Vagina (tissue), 2 donors: Measurements from ENCODE around the gene ITPKB. TPM values are rescaled to one million over a fixed set of nuclear protein-coding genes. Genes with fewer than 3 reads are reported as not detected.
A peak's percentile ranks its signal among the peaks of the same experiment; 100 is the strongest.

Experiments used
- DNase-seq, 2 donors: peaks; one replicate each; pipeline ENCODE4 v3.0.0-alpha.2; 2017; ENCODE audit errors: extremely low spot score in 2 of 2
- H3K27ac ChIP-seq: fragments of 200-600 bp; sonication (generic); one replicate; pipeline ENCODE4 v1.5.1; 2019
- H3K27me3 ChIP-seq: fragments of 200-600 bp; sonication (generic); one replicate; pipeline ENCODE4 v1.5.1; 2019
- H3K36me3 ChIP-seq, 2 donors: fragments of 200-600 bp; sonication (generic); one replicate each; pipeline ENCODE4 v1.5.1; 2017 to 2019
- H3K4me1 ChIP-seq: fragments of 200-600 bp; sonication (generic); one replicate; pipeline ENCODE4 v1.5.1; 2019
- H3K4me3 ChIP-seq, 2 donors: fragments of 200-600 bp; sonication (generic); 1 replicate in 1 of 2; 2 replicates in 1 of 2; pipeline ENCODE4 v1.5.1; 2016 to 2019
- H3K9me3 ChIP-seq: fragments of 200-600 bp; sonication (generic); one replicate; pipeline ENCODE4 v1.5.1; 2019
- POLR2A ChIP-seq, 2 donors: fragments of 450-650 bp; IDR thresholded peaks; one replicate each; pipeline ENCODE4 v1.6.1; 2017; ENCODE audit warnings: antibody characterized with exemption in 2 of 2, mild to moderate bottlenecking in 2 of 2, moderate library complexity in 2 of 2
- POLR2AphosphoS5 ChIP-seq, 2 donors: sonication (generic); formaldehyde crosslinking; IDR thresholded peaks; one replicate each; pipeline ENCODE4 v1.9.0; 2017; ENCODE audit warnings: antibody characterized with exemption in 2 of 2, mild to moderate bottlenecking in 2 of 2, low read depth in 1 of 2; ENCODE audit not compliant: insufficient read depth in 1 of 2
- intact Hi-C: fragments of 100-400 bp; cut with DNase I; formaldehyde crosslinking; loops from one replicate; pipeline ENCODE4 v1.15.1; 2023
- total RNA-seq: library from RNA; depleted of rRNA; stranded (reverse); fragments of >200 nt; gene quantifications from one replicate; pipeline ENCODE4 v1.2.3, GENCODE V29; 2016
- TF ChIP-seq, protein P1 (sequence below), 3 experiments: fragments of 450-650 bp in 2 of 3; fragments of 200-600 bp in 1 of 3; sonication (generic) in 1 of 3; IDR thresholded peaks; one replicate each; pipeline ENCODE4 v1.5.1; 2017 to 2019; ENCODE audit warnings: antibody characterized with exemption in 3 of 3, mild to moderate bottlenecking in 2 of 3, moderate library complexity in 2 of 3

Gene ITPKB
- total RNA-seq, 1 donor from 2014 or later = 31.7 TPM

DNA sequence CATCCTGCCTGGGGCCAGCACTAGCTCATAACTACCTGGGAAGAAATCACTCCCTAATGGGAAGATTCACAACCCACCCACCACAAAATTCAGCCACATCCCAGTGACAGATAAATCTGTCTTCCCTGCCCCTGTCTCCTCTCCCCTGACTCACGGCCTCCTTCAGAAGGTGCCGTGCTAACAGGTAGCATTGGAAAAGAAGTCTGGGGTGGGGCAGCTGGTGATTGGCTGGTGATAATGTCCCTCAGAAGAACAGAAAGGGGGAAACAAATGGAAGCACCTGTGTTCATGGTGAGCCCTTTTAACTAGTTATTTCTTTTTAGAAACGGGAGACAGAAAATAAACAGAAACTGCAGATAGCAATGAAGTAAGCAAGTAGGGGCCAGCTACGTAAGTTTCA, 29.1 kb downstream of the ITPKB start:
- intact Hi-C loops = no loop called here
- Histone ChIP-seq H3K27ac (peak overlapping the region; percentile 83), H3K36me3 (no peaks in the 10 kb centered on the region), H3K4me3 (no peak overlapping the region), H3K4me1 (peaks cover 75% of the 10 kb centered on the region), H3K9me3 (no peaks in the 10 kb centered on the region), H3K27me3 (no peaks in the 10 kb centered on the region)
- DNase-seq = no peak
- TF ChIP-seq POLR2A (IDR thresholded peaks at IDR 0.05) (no peak), POLR2AphosphoS5 (IDR thresholded peaks at IDR 0.05; ENCODE audit: insufficient read depth in 1 of 2, low read depth in 1 of 2) (no peak)
- TF ChIP-seq, protein P1, sequence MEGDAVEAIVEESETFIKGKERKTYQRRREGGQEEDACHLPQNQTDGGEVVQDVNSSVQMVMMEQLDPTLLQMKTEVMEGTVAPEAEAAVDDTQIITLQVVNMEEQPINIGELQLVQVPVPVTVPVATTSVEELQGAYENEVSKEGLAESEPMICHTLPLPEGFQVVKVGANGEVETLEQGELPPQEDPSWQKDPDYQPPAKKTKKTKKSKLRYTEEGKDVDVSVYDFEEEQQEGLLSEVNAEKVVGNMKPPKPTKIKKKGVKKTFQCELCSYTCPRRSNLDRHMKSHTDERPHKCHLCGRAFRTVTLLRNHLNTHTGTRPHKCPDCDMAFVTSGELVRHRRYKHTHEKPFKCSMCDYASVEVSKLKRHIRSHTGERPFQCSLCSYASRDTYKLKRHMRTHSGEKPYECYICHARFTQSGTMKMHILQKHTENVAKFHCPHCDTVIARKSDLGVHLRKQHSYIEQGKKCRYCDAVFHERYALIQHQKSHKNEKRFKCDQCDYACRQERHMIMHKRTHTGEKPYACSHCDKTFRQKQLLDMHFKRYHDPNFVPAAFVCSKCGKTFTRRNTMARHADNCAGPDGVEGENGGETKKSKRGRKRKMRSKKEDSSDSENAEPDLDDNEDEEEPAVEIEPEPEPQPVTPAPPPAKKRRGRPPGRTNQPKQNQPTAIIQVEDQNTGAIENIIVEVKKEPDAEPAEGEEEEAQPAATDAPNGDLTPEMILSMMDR (IDR thresholded peaks at IDR 0.05) = no peak

DNA sequence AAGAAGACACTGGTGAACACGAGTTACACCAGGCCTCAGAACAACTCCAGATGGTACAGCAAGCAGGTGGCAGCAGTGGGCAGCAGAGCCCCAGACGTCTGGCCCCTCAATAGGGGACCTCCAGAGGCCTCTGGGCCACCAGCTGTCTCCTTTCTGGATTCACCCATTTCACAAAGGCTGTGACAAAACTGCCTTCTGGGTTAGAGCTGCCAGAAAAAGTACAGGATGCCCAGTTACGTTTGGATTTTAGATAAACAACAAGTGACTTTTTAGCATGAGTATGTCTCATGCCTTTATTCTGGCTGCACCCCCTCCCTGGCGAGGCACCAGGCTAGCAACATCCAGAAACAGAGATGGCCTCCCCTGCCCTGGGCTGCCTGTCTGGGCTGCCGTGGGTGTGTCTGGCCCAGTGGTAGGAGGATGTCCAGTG, 30.1 kb downstream of the ITPKB start:
- no peak overlapping the region for H3K4me3 ChIP-seq
- H3K27me3 ChIP-seq = no peaks in the 10 kb centered on the region
- no peaks in the 10 kb centered on the region for H3K9me3 ChIP-seq
- DNase-seq = no peak
- H3K27ac ChIP-seq = peak overlapping the region; percentile 83
- TF ChIP-seq, protein P1 (IDR thresholded peaks at IDR 0.05) = no peak
- TF ChIP-seq POLR2A (IDR thresholded peaks at IDR 0.05) (no peak), POLR2AphosphoS5 (IDR thresholded peaks at IDR 0.05; ENCODE audit: insufficient read depth in 1 of 2, low read depth in 1 of 2) (peak in 1 of 2 donors; percentile 46)
- H3K4me1 ChIP-seq = peaks cover 81% of the 10 kb centered on the region
- intact Hi-C loops = no loop called here
- H3K36me3 ChIP-seq = no peaks in the 10 kb centered on the region

DNA sequence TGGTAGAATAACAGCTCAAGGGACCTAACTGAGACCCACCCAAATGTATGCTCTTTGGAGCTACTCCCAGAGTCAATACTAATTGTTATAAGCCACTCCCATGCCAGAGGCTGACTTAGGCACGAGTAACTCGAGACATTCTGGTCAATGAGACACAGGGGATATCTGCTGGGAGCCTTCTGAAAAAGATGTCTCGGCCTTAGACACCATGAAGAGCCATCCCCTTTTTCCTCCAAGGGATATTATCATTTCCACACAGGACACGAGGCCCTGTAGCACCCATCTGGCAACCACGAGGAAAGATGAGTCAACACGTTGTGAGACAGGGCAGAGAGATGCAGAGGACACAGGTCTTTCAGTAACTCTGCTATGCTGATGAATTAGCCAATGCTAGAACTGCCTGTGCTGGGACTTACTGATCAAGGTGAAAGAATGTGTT, 30.7 kb downstream of the ITPKB start:
- Histone ChIP-seq H3K4me1 (peaks cover 79% of the 10 kb centered on the region), H3K9me3 (no peaks in the 10 kb centered on the region), H3K36me3 (no peaks in the 10 kb centered on the region), H3K4me3 (no peak overlapping the region), H3K27ac (peak overlapping the region; percentile 83), H3K27me3 (no peaks in the 10 kb centered on the region)
- TF ChIP-seq POLR2A (IDR thresholded peaks at IDR 0.05) (no peak), POLR2AphosphoS5 (IDR thresholded peaks at IDR 0.05; ENCODE audit: insufficient read depth in 1 of 2, low read depth in 1 of 2) (peak in 1 of 2 donors; percentile 48)
- TF ChIP-seq, protein P1 (IDR thresholded peaks at IDR 0.05) = no peak
- intact Hi-C loops = no loop called here
- DNase-seq = no peak

DNA sequence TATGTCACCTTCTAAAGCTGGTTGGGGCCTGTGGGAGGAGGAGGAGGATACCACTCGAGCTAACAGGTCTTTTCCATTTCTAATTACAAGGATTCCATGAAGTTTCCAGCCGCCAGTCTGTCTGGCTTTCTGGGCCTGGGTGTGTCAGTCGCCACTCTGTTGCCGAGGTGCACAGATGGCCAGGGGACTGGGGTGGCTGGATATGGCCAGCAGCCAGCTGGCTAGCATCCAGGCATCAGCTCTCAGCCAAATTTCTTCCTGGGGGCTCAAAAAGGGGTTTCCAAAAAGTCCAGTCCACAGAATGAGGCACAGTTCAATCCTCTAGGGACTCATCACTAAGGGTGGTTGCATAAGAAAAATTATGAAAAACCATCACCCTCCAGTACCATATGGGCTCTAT, 32.4 kb downstream of the ITPKB start:
- Histone ChIP-seq H3K4me1 (peaks cover 76% of the 10 kb centered on the region), H3K36me3 (no peaks in the 10 kb centered on the region), H3K27ac (peak overlapping the region; percentile 14), H3K4me3 (no peak overlapping the region), H3K27me3 (no peaks in the 10 kb centered on the region), H3K9me3 (no peaks in the 10 kb centered on the region)
- intact Hi-C loops = no loop called here
- peak in 1 of 2 donors; percentile 68 for TF ChIP-seq POLR2AphosphoS5 (IDR thresholded peaks at IDR 0.05; ENCODE audit: insufficient read depth in 1 of 2, low read depth in 1 of 2)
- no peak for TF ChIP-seq POLR2A (IDR thresholded peaks at IDR 0.05)
- DNase-seq = no peak

DNA sequence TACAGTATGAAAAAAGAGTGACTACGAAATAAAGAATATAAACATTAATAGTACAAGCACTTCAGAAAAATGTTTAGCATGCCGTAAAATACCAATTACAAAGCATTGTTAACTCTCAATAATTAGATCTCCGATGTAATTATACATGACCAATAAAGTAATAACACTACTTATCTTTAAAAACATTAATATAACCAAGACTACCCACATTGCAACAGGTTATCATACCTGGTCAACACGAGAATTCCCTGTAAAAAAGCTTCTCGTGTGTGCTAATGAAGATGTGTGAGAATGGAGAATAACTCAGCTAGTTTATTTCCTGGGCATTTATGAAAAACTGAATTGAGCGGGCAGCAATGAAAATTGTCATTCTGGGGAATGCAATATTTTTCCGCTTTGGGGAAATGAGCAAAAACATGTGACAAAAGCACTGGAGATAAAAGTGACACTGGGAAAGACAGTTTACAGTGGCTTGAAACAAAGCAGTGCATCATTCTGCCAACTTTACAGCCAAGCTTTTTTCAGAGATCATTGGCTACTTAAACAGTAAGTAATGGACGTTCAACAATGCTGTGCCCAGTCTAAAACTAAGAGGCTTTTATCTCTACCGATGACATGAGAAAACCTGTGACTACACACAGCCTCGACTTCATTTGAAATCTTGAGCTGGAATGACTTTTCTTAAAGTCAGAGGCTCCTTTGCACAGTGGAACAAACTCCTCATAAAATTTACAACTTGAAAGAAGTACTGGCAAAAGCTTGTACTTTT, 34.7 kb downstream of the ITPKB start:
- intact Hi-C loops = loop anchor here (5.0 kb wide), 1 partner anchor 42 kb away; no protein-coding TSS in a partner anchor
- peaks cover 57% of the 10 kb centered on the region for H3K4me1 ChIP-seq
- TF ChIP-seq POLR2AphosphoS5 (IDR thresholded peaks at IDR 0.05; ENCODE audit: insufficient read depth in 1 of 2, low read depth in 1 of 2) (peak in 1 of 2 donors; percentile 52), POLR2A (IDR thresholded peaks at IDR 0.05) (no peak)
- no peak for DNase-seq
- H3K27ac ChIP-seq = peak overlapping the region; percentile 95
- no peaks in the 10 kb centered on the region for H3K27me3 ChIP-seq
- peak overlapping the region in 1 of 2 donors; percentile 55 for H3K4me3 ChIP-seq
- no peaks in the 10 kb centered on the region for H3K9me3 ChIP-seq
- H3K36me3 ChIP-seq = no peaks in the 10 kb centered on the region
